HL-60 (cell line): ENCODE measurements around the gene RBM38.

ENCODE experiments used
- DNase-seq, 2 experiments: peaks; one replicate each; pipeline ENCODE4 v3.0.0-alpha.2; 2010 to 2020; ENCODE audit warnings: low read depth in 1 of 2, low spot score in 1 of 2
- H3K27ac ChIP-seq: fragments of 250-450 bp; sonication (Bioruptor Pico); replicated peaks from 2 replicates; pipeline ENCODE4 v1.5.1; 2020; ENCODE audit warnings: mild to moderate bottlenecking, moderate library complexity
- H3K27me3 ChIP-seq: fragments of 250-450 bp; sonication (Bioruptor Pico); 2 replicates; pipeline ENCODE4 v1.5.1; 2021; ENCODE audit warnings: mild to moderate bottlenecking, moderate library complexity; ENCODE audit not compliant: insufficient read depth, poor library complexity, severe bottlenecking
- H3K4me3 ChIP-seq: replicated peaks from 2 replicates; pipeline ENCODE4 v1.5.1; 2011; ENCODE audit warnings: mild to moderate bottlenecking, control low read depth, low read length; ENCODE audit not compliant: insufficient read depth
- CTCF ChIP-seq: IDR thresholded peaks from one replicate; pipeline ENCODE4 v1.5.1; 2011; ENCODE audit warnings: low read length, control low read depth, inconsistent platforms; ENCODE audit not compliant: insufficient read depth
- GABPA ChIP-seq: IDR thresholded peaks from 2 replicates; pipeline ENCODE4 v1.6.1; 2012; ENCODE audit warnings: low read depth
- POLR2AphosphoS5 ChIP-seq: IDR thresholded peaks from 2 replicates; pipeline ENCODE4 v1.6.1; 2012; ENCODE audit warnings: low read depth
- REST ChIP-seq: IDR thresholded peaks from 2 replicates; pipeline ENCODE4 v1.6.1; 2012; ENCODE audit warnings: low read depth; ENCODE audit not compliant: insufficient replicate concordance
- SPI1 ChIP-seq: IDR thresholded peaks from 2 replicates; pipeline ENCODE4 v1.6.1; 2012; ENCODE audit warnings: low read depth, mild to moderate bottlenecking, borderline replicate concordance

Gene RBM38

GRCh38 chr20:57398231-57398821 is 7.1 kb downstream of the RBM38 start:
- H3K27ac ChIP-seq: no peak overlapping the region

GRCh38 chr20:57398901-57399535 is 7.8 kb downstream of the RBM38 start:
- Histone ChIP-seq H3K27me3 (no peaks in the 10 kb centered on the region), H3K4me3 (no peak overlapping the region), H3K27ac (no peak overlapping the region)
- no peak for DNase-seq
- TF ChIP-seq SPI1: no peak
- TF ChIP-seq CTCF: no peak
- no peak for TF ChIP-seq REST
- TF ChIP-seq POLR2AphosphoS5: no peak
- TF ChIP-seq GABPA: no peak

More at GRCh38 chr20:57398231-57398821, 7.1 kb downstream of the RBM38 start:
- TF ChIP-seq REST (no peak), SPI1 (peak; percentile 62; the same call in 1 of the 2 replicates), POLR2AphosphoS5 (peak; percentile 80), CTCF (no peak), GABPA (no peak)
- no peaks in the 10 kb centered on the region for H3K27me3 ChIP-seq
- no peak overlapping the region for H3K4me3 ChIP-seq
- DNase-seq: no peak

DNA sequence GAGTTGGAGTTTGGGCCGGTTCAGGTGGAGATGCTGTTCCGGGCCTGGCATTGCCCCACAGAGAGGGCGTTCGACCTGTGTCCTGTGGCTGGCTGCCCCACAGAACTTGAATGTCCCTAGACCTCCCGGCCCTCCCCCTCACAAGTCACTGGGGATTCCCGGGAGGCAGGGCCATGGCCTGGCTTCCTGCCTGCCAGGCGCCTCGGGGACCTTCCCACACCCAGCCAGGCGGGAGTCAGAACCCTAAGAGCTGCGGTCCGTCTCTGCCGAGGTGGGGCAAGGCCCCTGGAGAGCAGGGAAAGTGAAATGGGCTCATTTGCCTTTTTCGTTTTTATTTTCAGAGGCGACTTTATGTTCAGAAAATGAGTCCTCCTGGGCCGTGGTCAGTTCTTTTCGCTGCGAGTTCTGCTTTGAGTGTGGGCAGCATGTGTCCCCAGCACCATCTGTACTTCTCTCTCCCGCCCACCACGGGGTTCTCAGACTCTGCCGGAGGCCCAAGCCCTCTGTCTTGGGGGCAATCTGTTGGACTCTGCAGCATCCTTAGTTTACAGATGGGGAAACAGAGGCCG is 8.5 kb downstream of the RBM38 start:
- no peak overlapping the region for H3K27ac ChIP-seq
- DNase-seq: no peak

More for the DNA sequence above, 8.5 kb downstream of the RBM38 start:
- Histone ChIP-seq H3K27me3 (no peaks in the 10 kb centered on the region), H3K4me3 (no peak overlapping the region)
- TF ChIP-seq SPI1: no peak
- TF ChIP-seq POLR2AphosphoS5: no peak
- no peak for TF ChIP-seq REST
- no peak for TF ChIP-seq GABPA
- no peak for TF ChIP-seq CTCF
